ENCODE data around the gene RUBCNL. TPM values are rescaled to one million over a fixed set of nuclear protein-coding genes. Genes with fewer than 3 reads are reported as not detected.

The RUBCNL gene
- total and polyA plus RNA-seq, 2 experiments from 2014 or later = 4.2 to 5.9 TPM

GRCh38 chr13:46340011-46340410 lies 47.0 kb downstream of the RUBCNL start:
- TF ChIP-seq REST (IDR thresholded peaks at IDR 0.05; ENCODE audit: unreplicated experiment) (no peak), CTCF (conservative IDR thresholded peaks at IDR 0.05; ENCODE audit: low read depth in 2 of 2) (no peak), ZNF331 (CRISPR knock-in tag; IDR thresholded peaks at IDR 0.05; ENCODE audit: low read depth) (no peak), EZH2 (IDR thresholded peaks at IDR 0.05; ENCODE audit: low read depth, unreplicated experiment) (no peak), ZNF462 (CRISPR knock-in tag; IDR thresholded peaks at IDR 0.05) (no peak), EZH2phosphoT487 (IDR thresholded peaks at IDR 0.05; ENCODE audit: unreplicated experiment) (no peak), STAT1 (IDR thresholded peaks at IDR 0.05; ENCODE audit: unreplicated experiment) (no peak), NANOG (IDR thresholded peaks at IDR 0.05; ENCODE audit: borderline replicate concordance) (no peak), CREB1 (CRISPR knock-in tag; IDR thresholded peaks at IDR 0.05; ENCODE audit: low read depth) (no peak), JUNB (IDR thresholded peaks at IDR 0.05; ENCODE audit: unreplicated experiment) (no peak), ETS1 (IDR thresholded peaks at IDR 0.05) (no peak), POLR2AphosphoS5 (IDR thresholded peaks at IDR 0.05; ENCODE audit: low read depth) (no peak), ZNF114 (CRISPR knock-in tag; IDR thresholded peaks at IDR 0.05) (no peak)
- Histone ChIP-seq H2AFZ (no peak overlapping the region), H3K4me2 (no peak overlapping the region), H4K20me1 (replicated peaks; ENCODE audit: insufficient read depth) (no peaks in the 10 kb centered on the region), H3K4me1 (ENCODE audit: insufficient read depth) (no peaks in the 10 kb centered on the region), H3F3A (replicated peaks; ENCODE audit: low read depth) (no peaks in the 10 kb centered on the region), H3K79me2 (replicated peaks; ENCODE audit: insufficient read depth) (no peaks in the 10 kb centered on the region), H3K27me3 (ENCODE audit: insufficient read depth) (no peaks in the 10 kb centered on the region), H3K4me3 (no peak overlapping the region), H3K27ac (ENCODE audit: low read depth) (no peak overlapping the region), H3K36me3 (ENCODE audit: insufficient read depth) (no peaks in the 10 kb centered on the region), H3K9me2 (ENCODE audit: insufficient read depth) (0 out of 2 replicates have a peak, but pooled peaks cover 4% of the 10 kb centered on the region)
- Mint-ChIP-seq H3K27me3 (ENCODE audit: insufficient read depth, low read depth, poor library complexity) (no peaks in the 10 kb centered on the region), H3K36me3 (ENCODE audit: low read depth) (no peaks in the 10 kb centered on the region; the same call in 2 of the 3 replicates), H3K4me1 (no peaks in the 10 kb centered on the region), H3K4me3 (no peak overlapping the region), H3K9me3 (peaks cover 7% of the 10 kb centered on the region), H3K27ac (no peak overlapping the region)
- ATAC-seq = no peak
- no peak for DNase-seq (ENCODE audit: low spot score)
